BJ (cell line): ENCODE measurements around the gene RPL18. TPM values are rescaled to one million over a fixed set of nuclear protein-coding genes. Genes with fewer than 3 reads are reported as not detected.

Experiments used
- CTCF ChIA-PET: fragments of 350-600 bp; formaldehyde crosslinking; extraction: SDS; loops from one replicate; lab custom pipeline; 2021; ENCODE audit warnings: antibody characterized with exemption, inconsistent platforms; lab: Yijun Ruan, JAX
- POLR2A ChIA-PET: fragments of 300-600 bp; sonication (Branson Sonifier 250); formaldehyde crosslinking; extraction: SDS; loops from one replicate; lab custom pipeline; 2021; ENCODE audit warnings: antibody characterized with exemption; lab: Charles Lee
- DNase-seq: peaks from one replicate; pipeline ENCODE4 v3.0.0-alpha.2; 2011; ENCODE audit warnings: low read depth
- H3K27me3 ChIP-seq: 2 replicates; pipeline ENCODE4 v1.6.0; 2011; ENCODE audit warnings: low read length; ENCODE audit not compliant: control insufficient read depth, insufficient read depth
- H3K36me3 ChIP-seq: 2 replicates; pipeline ENCODE4 v1.5.1; 2011; ENCODE audit warnings: low read length; ENCODE audit not compliant: control insufficient read depth, insufficient read depth
- H3K4me3 ChIP-seq: 2 replicates; pipeline ENCODE4 v1.5.1; 2011; ENCODE audit warnings: low read depth, mild to moderate bottlenecking, control low read depth, low read length
- polyA plus RNA-seq: library from polyadenylated mRNA; depleted of rRNA; stranded (reverse); fragments of >200 nt; gene quantifications from 2 replicates; pipeline ENCODE4 v1.2.3, GENCODE V29; 2011
- TF ChIP-seq, protein P1 (sequence below): IDR thresholded peaks from 2 replicates; pipeline ENCODE4 v1.5.1; 2011; ENCODE audit warnings: low read depth, mild to moderate bottlenecking, control low read depth, inconsistent platforms, low read length, moderate library complexity; ENCODE audit not compliant: insufficient read depth

The RPL18 gene
- polyA plus RNA-seq, 1 experiment = 1,324 TPM

DNA sequence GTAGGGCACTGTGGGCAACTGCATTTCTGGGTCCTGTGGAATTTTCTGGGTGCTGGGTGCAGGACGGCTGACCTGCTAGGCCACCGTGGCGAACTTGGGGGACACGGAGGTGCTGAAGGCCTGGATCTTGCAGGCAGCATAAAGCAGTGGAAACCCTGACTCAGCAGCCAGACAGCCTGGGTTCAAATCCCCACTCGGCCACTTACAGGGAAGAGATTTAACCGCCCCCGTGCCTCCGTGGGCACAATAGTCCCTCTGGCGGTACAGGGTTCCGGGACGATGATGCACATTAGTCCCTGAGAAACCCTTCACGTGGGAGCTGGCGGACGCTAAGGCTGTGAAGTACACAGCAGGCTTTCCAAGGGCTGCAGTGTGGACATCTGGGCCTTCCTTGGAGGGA lies 7.1 kb downstream of the RPL18 start:
- Histone ChIP-seq H3K27me3 (no peaks in the 10 kb centered on the region), H3K36me3 (peaks cover 20% of the 10 kb centered on the region), H3K4me3 (no peak overlapping the region)
- TF ChIP-seq, protein P1, sequence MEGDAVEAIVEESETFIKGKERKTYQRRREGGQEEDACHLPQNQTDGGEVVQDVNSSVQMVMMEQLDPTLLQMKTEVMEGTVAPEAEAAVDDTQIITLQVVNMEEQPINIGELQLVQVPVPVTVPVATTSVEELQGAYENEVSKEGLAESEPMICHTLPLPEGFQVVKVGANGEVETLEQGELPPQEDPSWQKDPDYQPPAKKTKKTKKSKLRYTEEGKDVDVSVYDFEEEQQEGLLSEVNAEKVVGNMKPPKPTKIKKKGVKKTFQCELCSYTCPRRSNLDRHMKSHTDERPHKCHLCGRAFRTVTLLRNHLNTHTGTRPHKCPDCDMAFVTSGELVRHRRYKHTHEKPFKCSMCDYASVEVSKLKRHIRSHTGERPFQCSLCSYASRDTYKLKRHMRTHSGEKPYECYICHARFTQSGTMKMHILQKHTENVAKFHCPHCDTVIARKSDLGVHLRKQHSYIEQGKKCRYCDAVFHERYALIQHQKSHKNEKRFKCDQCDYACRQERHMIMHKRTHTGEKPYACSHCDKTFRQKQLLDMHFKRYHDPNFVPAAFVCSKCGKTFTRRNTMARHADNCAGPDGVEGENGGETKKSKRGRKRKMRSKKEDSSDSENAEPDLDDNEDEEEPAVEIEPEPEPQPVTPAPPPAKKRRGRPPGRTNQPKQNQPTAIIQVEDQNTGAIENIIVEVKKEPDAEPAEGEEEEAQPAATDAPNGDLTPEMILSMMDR = no peak
- ChIA-PET CTCF (interaction anchor here (0.6 to 1.3 kb wide), 2 partner anchors 105 to 113 kb away, joined by 3 to 4 read pairs; no protein-coding TSS in a partner anchor), POLR2A (no interaction called here)
- no peak for DNase-seq

DNA sequence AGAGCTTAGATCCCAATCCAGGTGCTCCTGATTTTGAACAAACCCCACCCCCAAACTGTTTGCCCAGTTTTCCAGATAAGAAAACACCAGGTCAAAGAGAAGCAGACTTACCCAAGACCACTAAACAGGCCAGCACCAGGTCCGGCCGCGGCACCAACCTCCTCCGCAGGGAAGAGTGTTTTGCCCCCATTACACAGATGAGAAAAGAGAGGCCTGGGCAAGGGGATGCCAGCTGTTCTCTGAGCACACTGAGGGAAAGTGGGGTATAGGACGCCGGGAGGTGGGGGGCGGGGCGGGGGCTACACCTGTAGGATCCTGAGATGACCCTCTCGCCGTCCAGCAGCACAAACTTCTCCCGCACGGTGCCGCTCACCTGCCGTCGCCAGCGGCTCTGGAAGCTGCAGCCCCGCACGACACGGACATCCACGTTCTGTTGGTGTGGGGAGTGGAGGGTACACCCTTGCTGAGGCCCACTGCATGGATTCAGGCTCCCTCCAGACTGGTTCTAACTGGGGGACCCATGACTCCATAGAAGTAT lies 9.3 kb downstream of the RPL18 start:
- POLR2A ChIA-PET = no interaction called here

DNA sequence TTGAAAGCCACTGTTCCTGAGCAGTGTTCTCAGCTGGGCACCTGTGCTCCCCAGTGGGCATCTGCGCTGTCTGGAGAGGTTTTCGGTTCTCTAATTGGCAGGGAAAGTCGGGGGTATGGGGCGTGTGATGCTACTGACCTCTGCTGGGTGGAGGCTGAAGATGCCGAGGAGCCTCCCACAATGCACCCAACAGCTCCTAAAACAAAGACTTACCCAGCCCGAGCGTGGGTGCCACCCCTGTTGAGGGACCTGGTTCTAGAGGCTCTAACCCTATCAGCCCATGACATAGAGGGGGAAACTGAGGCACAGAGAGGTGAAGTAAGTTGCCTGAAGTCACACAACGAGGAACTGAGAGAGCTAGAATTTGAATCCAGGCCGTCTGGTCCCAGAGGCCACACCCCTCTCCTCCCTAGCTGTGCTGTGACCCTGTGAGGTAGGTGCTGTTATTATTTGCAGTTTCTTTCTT lies 10.1 kb downstream of the RPL18 start:
- no peak for DNase-seq
- H3K36me3 ChIP-seq = no peaks in the 10 kb centered on the region
- no peak overlapping the region for H3K4me3 ChIP-seq
- H3K27me3 ChIP-seq = no peaks in the 10 kb centered on the region
- POLR2A ChIA-PET = no interaction called here
- TF ChIP-seq, protein P1 = peak; percentile 72
- CTCF ChIA-PET = interaction anchor here (0.6 to 4.4 kb wide), 13 partner anchors 8 to 342 kb away, joined by 3 to 32 read pairs (median 4); partner anchors contain the start of genes KDELR1, RPL18 and SPHK2

More for the DNA sequence above, 9.3 kb downstream of the RPL18 start:
- TF ChIP-seq, protein P1 = no peak
- no peak for DNase-seq
- no peaks in the 10 kb centered on the region for H3K36me3 ChIP-seq
- no peak overlapping the region for H3K4me3 ChIP-seq
- no peaks in the 10 kb centered on the region for H3K27me3 ChIP-seq
- CTCF ChIA-PET = interaction anchor here (0.9 to 4.4 kb wide), 4 partner anchors 10 to 341 kb away, joined by 3 to 32 read pairs (median 4); no protein-coding TSS in a partner anchor

DNA sequence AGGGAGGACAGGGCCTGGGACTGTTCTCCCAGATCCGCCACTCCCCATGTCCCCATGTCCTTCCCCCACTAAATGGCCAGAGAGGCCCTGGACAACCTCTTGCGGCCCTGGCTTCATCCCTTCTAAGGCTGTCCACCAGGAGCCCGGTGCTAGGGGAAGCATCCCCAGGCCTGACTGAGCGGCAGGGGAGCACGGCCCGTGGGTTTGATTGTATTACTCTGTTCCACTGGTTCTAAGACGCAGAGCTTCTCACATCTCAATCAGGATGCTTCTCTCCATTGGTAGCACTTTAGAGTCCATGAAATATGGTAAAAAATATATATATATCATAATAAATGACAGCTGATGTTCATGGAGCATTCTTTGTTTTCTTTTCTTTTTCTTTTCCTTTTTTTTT lies 11.6 kb downstream of the RPL18 start:
- POLR2A ChIA-PET = no interaction called here
- CTCF ChIA-PET = interaction anchor here (0.6 to 4.4 kb wide), 4 partner anchors 17 to 641 kb away, joined by 3 to 32 read pairs (median 8); no protein-coding TSS in a partner anchor

More for the DNA sequence above, 11.6 kb downstream of the RPL18 start:
- TF ChIP-seq, protein P1 = no peak
- DNase-seq = no peak
- Histone ChIP-seq H3K4me3 (no peak overlapping the region), H3K27me3 (no peaks in the 10 kb centered on the region), H3K36me3 (no peaks in the 10 kb centered on the region)
